Lung (tissue), 12 donors: ENCODE data around the gene GPR183. TPM values are rescaled to one million over a fixed set of nuclear protein-coding genes. Genes with fewer than 3 reads are reported as not detected.

Source experiments
- ATAC-seq: fragments of 200-7000 bp; cut with Tn5 transposase; one replicate; pipeline ENCODE4 v1.9.1; 2020; ENCODE audit warnings: moderate number of reproducible peaks; ENCODE audit not compliant: insufficient read depth, low FRiP score
- DNase-seq, 3 donors: peaks; one replicate each; pipeline ENCODE4 v3.0.0-alpha.2; 2013 to 2017
- H3K27ac ChIP-seq, 2 donors: one replicate each; pipeline ENCODE4 v1.5.1; 2013; ENCODE audit warnings: mild to moderate bottlenecking in 2 of 2, moderate library complexity in 2 of 2, control low read depth in 1 of 2, inconsistent platforms in 1 of 2, low read depth in 1 of 2, low read length in 1 of 2
- H3K27me3 ChIP-seq, 3 donors: one replicate each; pipeline ENCODE4 v1.5.1; 2013; ENCODE audit warnings: low read length in 2 of 3; ENCODE audit not compliant: control insufficient read depth in 3 of 3, insufficient read depth in 3 of 3
- H3K36me3 ChIP-seq, 4 donors: one replicate each; pipeline ENCODE4 v1.5.1; 2013; ENCODE audit warnings: low read length in 4 of 4, mild to moderate bottlenecking in 1 of 4, moderate library complexity in 1 of 4; ENCODE audit not compliant: control insufficient read depth in 4 of 4, insufficient read depth in 4 of 4
- H3K4me1 ChIP-seq, 5 donors: one replicate each; pipeline ENCODE4 v1.5.1; 2013; ENCODE audit warnings: low read length in 5 of 5, mild to moderate bottlenecking in 2 of 5, moderate library complexity in 1 of 5; ENCODE audit not compliant: control insufficient read depth in 5 of 5, insufficient read depth in 5 of 5
- H3K4me3 ChIP-seq: one replicate; pipeline ENCODE4 v1.5.1; 2013; ENCODE audit warnings: mild to moderate bottlenecking, control low read depth, moderate library complexity
- H3K9ac ChIP-seq, 2 donors: one replicate each; pipeline ENCODE4 v1.5.1; 2013; ENCODE audit warnings: low read length in 2 of 2, control low read depth in 1 of 2; ENCODE audit not compliant: insufficient read depth in 1 of 2
- H3K9me3 ChIP-seq, 4 donors: one replicate each; pipeline ENCODE4 v1.5.1; 2013; ENCODE audit warnings: low read length in 3 of 4, mild to moderate bottlenecking in 1 of 4, moderate library complexity in 1 of 4; ENCODE audit not compliant: control insufficient read depth in 4 of 4, insufficient read depth in 3 of 4
- CTCF ChIP-seq: IDR thresholded peaks from 2 replicates; pipeline ENCODE4 v1.5.1; 2012; ENCODE audit warnings: mild to moderate bottlenecking; ENCODE audit errors: control extremely low read depth, extremely low read depth
- WGBS, 2 donors: extraction: QIAGEN DNeasy Blood & Tissue Kit; methylation state at CpG; one replicate each; pipeline ENCODE4 v1.1.7; 2013; 5-methylcytosine and 5-hydroxymethylcytosine counted together
- polyA plus RNA-seq, 2 donors: library from polyadenylated mRNA; stranded (reverse); fragments of 200-250 nt; gene quantifications; one replicate each; pipeline ENCODE4 v1.2.1, GENCODE V29; 2013
- total RNA-seq, 2 donors: library from RNA; depleted of rRNA in 1 of 2; stranded (reverse); fragments of >200 nt in 1 of 2; gene quantifications; one replicate each; pipeline ENCODE4 v1.2.1, GENCODE V29; 2014 to 2021
- donor health status: control.
- donor health status: control.
- donor health status: Bipolar disorder and iron deficiency.
- donor health status: healthy.
- donor health status: DM: yes; HTN: yes; CAD: no.

GPR183 gene
- total and polyA plus RNA-seq, 4 donors = 6.3 to 38.3 (median 16.0) TPM

GRCh38 chr13:99313501-99313900, 6.3 kb upstream of the GPR183 start:
- TF ChIP-seq CTCF = no peak
- Histone ChIP-seq H3K36me3 (peaks cover 0 to 8% (median 2%) of the 10 kb centered on the region in 4 donors), H3K9me3 (no peaks in the 10 kb centered on the region), H3K4me1 (peaks cover 0 to 11% (median 6%) of the 10 kb centered on the region in 5 donors), H3K9ac (no peak overlapping the region), H3K27ac (peak overlapping the region; percentile 27 to 51), H3K27me3 (no peaks in the 10 kb centered on the region), H3K4me3 (no peak overlapping the region)
- 61 to 71% methylated on average over 3 of the region's 3 CpGs for WGBS, 2 donors
- DNase-seq (no peak), ATAC-seq (no peak)

- ATAC-seq (peak; percentile 23), DNase-seq (peak in 1 of 3 donors; percentile 30)
- Histone ChIP-seq H3K9ac (no peak overlapping the region), H3K27me3 (no peaks in the 10 kb centered on the region), H3K9me3 (no peaks in the 10 kb centered on the region), H3K36me3 (peaks cover 0 to 8% (median under 1%) of the 10 kb centered on the region in 4 donors), H3K27ac (peak overlapping the region in 1 of 2 donors; percentile 1), H3K4me3 (no peak overlapping the region), H3K4me1 (peaks cover 0 to 17% (median 6%) of the 10 kb centered on the region in 5 donors)
- no peak for TF ChIP-seq CTCF
- 23 to 58% methylated on average over 7 of the region's 7 CpGs for WGBS, 2 donors
These were observed 5.3 kb upstream of the GPR183 start for GRCh38 chr13:99312493-99312883.

- Histone ChIP-seq H3K9me3 (no peaks in the 10 kb centered on the region), H3K27ac (peak overlapping the region in 1 of 2 donors; percentile 7), H3K36me3 (peaks cover 0 to 7% (median under 1%) of the 10 kb centered on the region in 4 donors), H3K27me3 (no peaks in the 10 kb centered on the region), H3K4me3 (no peak overlapping the region), H3K4me1 (peaks cover 0 to 16% (median 7%) of the 10 kb centered on the region in 5 donors), H3K9ac (no peak overlapping the region)
- DNase-seq (no peak), ATAC-seq (no peak)
- WGBS, 2 donors = 82% methylated on average over 10 of the region's 10 CpGs
- no peak for TF ChIP-seq CTCF
These were observed 4.7 kb upstream of the GPR183 start for GRCh38 chr13:99311748-99312492.
